SH-SY5Y (cell line): ENCODE results near the gene CCDC60.
A peak's percentile ranks its signal among the peaks of the same experiment; 100 is the strongest.

Experiments used
- GATA2 ChIP-seq: IDR thresholded peaks from 2 replicates; pipeline ENCODE4 v1.6.1; 2011; ENCODE audit warnings: mild to moderate bottlenecking, low read depth, low read length
- GATA3 ChIP-seq: IDR thresholded peaks from 2 replicates; pipeline ENCODE4 v1.6.1; 2011; ENCODE audit warnings: low read depth, mild to moderate bottlenecking, low read length, moderate library complexity

The CCDC60 gene, protein sequence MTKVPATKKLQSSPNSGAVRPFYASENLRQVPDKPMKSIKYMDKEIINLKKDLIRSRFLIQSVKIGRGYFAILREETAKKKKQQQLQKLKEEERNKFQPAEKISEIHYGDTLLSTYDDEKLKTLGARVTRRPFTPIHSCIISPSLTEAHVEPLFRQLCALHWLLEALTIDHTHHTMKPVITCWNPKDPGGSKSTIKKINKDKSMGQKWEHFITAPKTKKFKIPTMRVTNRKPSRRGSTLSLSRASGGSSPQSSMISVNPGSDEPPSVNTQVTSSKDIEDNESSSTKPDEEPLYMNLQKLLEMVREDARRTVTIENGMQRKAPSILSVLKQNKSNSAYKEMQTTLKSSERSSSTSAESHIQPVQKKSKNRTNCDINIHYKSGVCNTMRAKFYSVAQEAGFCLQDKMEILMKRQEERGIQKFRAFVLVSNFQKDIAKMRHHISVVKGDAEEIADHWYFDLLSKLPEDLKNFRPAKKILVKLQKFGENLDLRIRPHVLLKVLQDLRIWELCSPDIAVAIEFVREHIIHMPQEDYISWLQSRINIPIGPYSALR

DNA sequence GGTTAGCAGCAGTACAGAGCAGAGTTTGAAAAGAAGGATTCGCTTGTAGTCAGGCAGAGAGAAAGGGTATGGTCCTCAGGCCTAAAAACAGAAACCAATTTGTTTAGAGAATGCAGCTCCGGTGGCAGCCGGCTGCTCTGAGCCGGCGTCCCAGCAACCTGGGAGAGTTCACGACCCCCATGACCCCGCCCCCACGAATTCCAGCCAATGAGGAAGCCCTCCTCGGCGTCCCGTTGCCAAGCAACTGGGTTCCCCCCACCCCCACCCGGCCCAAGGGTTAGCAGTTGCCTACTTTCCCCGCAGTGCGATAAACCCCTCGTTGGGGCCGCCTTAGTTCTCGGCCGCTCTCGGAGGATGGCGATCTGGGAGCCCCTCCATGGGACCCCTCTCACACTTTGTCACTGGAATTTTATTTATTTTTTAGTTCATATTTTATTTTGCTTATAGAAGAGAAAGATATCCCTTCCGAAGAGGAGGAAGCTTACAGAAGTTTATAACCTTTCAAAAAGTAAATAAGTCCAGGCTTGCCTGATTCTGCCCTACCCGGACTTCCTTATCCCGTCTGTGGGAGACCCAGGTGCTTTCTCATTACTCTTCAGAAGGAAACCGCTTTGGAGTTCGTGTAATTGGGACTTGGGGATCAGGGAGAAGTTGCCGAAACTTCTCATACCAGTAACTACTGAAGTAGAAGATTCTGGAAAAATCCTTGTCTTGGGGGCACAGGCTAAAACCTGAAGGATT lies at the start of gene CCDC60:
Gene CCDC60 (plus strand): TSS at position 300 of the 741 bp plus-strand sequence. CDS start 448 bp downstream, outside the sequence.
- TF ChIP-seq GATA3 (no peak), GATA2 (no peak)

DNA sequence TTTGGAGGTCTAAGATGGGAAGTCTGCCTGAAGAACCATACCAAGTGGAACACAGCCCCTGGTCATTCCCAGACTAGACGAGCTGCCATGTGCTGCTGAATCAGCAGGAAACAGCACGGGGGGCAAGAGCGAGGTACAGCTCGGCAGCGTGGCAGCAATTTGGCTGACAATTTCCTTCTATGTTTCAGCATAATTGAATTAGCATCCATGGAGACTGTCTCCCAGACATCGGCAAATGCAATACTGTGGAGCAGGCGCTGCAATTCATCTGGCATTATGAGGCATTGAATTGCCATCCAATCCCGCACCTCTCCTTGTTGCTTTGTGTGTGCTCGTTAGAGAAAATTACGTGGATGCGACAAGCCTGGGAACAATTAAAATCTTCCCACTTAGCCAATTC lies 46.0 kb upstream of the CCDC60 start:
- TF ChIP-seq GATA2 (peak; percentile 44; the same call in 1 of the 2 replicates), GATA3 (no peak)

DNA sequence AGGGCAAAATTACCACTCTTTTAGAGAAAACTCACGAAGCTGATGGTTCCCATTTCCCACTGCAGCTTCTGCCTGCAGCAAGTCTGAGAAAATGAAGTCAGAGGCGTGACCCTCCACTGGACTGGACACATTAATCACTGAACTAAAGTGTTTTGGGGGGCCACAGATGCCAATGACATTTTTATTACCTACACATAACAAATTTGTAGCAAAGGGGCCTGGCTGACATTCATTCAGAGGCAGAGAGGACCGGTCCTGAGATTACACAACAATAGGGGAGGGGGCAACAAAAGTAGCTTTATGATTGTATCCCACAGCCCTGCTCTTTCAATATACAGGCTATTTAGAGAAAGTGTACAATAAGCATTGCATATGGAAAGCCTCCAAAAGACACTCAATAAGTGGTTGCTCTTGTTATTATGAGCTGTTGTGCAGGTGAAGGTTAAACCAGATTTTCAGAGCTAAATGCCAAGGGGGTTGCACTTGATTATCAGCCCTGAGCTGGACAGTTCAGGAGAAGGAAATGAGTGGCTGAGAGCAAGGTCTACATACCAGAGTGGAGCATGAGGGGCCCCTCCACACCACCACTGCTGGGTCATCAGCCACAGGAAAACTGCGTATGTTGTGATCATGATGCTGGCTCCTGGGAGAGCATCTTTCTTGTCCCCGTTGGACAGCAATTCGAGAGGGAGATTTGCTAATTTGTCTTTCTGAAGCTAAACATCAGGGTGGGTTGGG lies 41.5 kb upstream of the CCDC60 start:
- TF ChIP-seq GATA2 = no peak
- TF ChIP-seq GATA3 = no peak

DNA sequence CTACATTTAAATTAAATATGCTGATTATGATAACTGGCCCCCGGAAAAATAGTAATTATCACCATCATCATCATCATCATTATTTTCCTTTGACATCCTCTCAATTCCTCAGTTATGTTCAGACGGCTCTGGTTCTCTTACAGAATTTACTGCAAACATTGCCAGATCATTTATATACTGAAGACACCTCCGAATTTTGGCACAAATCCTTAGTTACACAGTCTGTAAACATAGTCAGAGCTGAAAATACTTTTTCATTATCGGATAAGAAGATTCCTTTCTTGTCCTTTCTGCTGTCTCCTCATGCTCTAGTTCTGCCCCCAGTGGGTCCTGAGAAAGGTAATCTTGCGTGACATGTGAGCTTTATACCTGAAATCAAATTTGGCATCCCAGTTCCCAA lies 40.3 kb upstream of the CCDC60 start:
- TF ChIP-seq GATA2 (no peak), GATA3 (no peak)

DNA sequence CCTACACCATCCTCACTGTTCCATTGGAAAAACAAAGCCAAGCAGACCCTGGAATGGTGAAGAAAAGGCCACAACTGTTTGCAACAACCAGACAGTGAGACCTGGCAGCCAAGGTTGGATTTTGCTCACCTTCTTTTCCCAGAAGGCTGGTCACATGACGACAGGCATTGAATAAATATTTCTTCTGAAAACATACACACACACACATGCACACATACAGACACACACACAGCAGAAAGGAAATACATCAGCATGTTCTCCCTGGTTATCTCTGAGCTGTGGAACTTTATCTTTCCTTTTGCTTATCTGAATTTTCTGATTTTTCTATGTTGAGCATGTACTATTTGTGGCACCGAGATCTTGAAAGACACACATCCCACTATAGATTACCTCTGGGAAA lies 38.0 kb upstream of the CCDC60 start:
- no peak for TF ChIP-seq GATA3
- TF ChIP-seq GATA2 = no peak

DNA sequence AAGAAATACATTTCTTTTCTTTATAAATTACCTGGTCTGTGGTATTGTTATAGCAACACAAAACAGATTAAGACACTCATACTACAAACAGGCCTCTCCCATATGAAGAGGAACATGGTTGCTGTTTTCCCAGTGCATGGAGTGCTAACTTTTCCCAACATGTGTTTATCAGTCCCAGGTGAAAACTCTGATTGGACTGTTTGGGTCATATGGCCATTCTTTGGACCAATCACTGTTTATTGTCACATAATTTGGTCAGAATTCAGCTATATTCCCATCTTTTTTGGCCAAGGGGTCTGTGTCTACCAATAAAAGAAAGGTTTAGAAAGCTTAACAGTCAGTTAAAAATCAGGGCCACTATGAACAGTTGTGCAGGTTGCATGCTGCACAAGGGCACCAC lies 35.4 kb upstream of the CCDC60 start:
- TF ChIP-seq GATA3 = no peak
- TF ChIP-seq GATA2 = no peak

DNA sequence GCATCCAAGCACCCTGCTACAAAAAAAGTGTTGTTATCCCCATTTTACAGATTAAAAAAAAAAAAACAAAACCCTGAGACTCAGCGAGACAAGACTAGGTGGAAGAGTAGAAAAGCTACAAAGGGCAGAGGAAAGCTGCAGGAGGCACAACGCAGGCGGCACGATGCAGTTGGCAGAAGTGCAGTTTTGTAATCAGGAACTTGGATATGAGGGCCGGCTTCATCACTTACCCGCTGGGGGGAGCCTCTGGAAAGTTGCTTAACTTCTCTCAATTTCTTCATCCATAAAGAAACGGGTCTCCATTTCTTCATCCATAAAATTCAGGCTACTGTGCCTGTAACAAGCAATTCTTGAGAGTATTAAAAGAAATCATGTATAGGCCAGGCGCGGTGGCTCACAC lies 33.1 kb upstream of the CCDC60 start:
- TF ChIP-seq GATA2 (no peak), GATA3 (no peak)

DNA sequence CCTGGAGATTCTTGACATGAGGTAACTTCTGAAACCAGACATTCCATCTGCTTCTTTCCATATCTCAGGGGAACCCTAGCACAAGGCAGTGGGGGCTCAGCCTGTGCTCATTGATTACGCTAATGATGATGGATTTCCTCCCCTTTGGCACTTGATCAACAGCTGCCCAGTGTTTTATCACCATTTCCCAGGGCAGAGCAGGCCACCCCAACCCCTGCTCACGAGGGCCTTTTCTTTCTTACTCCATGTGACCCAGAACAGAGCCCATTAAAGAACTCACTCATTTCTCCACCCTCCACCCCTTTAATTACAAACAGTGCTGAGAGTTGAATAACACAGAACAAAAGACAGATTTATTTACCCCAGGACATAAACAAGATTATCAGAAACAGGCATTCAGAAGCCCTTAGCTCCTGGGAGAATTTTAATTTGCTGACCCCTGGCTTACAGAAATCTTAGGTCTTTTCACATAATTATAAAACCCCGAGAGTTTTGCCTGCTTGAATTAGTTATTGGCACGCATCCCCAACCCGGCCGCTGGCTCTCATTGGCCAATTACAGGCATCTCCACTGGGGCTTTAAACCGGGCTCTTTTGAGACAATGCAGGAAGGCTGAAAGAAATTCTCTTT lies 32.0 kb upstream of the CCDC60 start:
- TF ChIP-seq GATA2 (no peak), GATA3 (no peak)

DNA sequence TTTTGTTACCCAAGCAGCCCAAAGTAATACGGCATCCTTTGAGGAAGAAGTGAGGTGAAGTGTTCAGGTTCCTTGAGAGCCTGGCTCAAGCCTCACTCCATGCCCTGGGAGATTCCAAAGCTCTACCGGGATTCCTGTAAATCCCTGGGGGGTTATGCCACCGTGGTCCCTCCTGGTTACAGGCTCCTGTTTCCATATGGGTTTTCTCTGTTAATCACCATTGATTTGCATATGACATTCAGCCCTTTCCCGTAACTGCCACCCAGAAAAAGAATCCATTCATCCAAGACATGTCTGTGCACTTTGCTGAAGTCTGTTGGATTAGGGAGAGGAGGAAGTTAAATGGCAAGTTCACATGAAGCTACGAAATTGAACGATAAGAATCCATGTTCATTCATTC lies 27.9 kb upstream of the CCDC60 start:
- TF ChIP-seq GATA3 = no peak
- no peak for TF ChIP-seq GATA2

DNA sequence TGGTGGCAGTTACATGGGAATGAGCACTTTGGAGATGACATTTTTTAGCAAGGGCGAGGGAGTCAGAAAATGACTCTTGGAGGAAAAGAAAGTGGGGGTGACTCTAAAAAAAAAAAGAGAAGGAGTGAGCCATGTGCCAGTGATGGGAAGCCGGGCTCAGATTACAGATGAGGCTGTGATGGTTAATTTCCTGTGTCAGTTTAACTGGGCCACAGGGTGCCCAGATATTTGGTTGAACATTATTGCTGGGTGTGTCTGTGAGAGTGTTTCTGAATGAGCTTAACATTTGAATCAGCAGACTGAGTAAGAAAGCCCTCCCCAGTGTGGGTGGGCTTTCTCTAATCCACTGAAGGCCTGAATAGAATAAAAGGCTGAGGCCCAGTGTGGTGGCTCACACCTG lies 26.8 kb upstream of the CCDC60 start:
- no peak for TF ChIP-seq GATA2
- TF ChIP-seq GATA3 = no peak

DNA sequence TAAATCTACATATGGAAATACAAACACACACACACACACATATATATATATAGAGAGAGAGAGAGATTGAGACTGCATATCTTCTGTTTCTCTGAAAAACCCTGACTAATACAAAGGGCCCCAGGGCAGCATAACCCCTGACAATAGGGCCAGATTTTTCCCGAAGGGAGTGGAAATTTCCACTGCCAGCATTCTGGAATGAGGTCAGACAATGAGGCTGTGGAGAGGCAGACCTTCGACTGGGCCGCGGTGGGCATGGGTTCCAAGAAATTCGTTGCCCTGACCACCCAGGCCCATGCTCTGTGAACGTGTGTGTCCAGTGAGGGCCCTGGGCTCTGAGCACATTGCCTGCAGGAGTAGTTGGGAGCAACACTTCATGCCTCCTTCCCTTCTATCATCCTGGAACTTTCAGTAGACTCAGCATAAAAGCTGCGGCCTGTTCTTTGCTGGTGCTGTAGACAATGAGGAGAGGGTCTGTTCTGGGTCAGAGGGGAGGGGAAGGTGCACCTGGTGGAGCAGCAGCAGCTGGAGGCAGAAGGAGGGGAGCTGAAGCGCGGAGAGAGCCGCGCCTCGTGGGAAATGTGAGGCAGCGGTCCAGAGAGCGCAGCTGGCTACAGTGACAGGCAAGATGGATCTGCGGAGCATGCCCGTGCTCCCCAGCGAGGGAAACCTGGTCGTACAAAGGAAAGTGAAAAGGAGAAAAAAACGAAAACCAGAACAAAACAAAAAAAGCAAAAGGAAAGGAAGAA lies 25.6 kb upstream of the CCDC60 start:
- TF ChIP-seq GATA3 = no peak
- TF ChIP-seq GATA2 = no peak

DNA sequence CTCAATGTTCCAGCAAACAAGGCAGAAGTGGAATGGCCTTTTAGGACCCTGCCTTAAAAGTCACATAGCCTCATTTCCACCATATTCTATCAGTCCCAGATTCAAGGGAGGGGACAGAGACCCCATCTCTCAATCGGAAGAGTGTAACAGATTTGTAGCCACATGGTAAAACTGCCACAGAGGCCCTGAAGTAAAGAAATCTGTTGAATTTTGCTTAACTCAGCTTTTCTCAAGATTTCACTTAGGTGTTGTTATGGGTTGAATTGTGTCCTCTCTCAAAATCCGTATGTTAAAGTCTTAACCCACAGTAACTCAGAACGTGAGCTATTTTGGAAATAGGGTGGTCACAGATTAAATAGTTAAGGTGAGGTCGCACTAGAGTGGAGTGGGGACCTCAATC lies 22.7 kb upstream of the CCDC60 start:
- TF ChIP-seq GATA2 (no peak), GATA3 (no peak)

DNA sequence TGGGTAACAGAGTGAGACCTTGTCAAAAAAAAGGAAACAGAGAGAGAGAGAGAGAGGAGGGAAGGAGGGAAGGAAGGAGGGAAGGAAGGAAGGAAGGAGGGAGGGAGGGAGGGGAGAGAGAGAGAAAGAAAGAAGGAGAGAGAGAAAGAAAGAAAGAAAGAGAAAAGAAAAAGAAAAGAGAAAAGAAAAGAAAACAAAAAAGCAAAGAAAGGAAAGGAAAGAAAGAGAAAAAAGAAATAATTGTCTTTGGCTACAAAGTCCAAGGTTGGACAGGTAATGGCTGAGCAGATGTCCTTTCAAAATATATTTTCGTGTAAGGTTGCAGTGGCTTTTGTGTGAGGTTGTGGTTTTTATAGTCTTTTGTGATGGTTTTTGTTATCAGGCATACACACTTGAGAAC lies 21.6 kb upstream of the CCDC60 start:
- TF ChIP-seq GATA2 (no peak), GATA3 (no peak)

DNA sequence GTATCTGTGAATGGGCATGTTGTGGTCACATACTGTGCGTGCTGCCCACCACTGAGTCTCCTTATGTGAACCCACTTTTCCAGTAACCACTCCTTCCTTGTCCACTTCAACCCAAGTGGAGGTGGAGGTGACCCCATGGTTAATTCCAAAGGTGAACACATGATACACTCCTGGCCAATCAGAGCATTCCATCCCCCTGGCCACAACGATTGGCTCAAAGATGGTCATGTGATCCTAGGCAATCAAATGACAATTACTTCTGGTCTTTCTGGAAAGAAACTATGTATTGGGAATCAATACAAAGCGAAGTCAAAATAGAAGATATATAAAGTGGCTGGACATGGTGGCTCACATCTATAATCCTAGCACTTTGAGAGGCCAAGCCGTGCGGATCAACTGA lies 20.2 kb upstream of the CCDC60 start:
- TF ChIP-seq GATA3 = no peak
- TF ChIP-seq GATA2 = no peak
